Keratinocyte (primary cell): ENCODE measurements around the gene CNKSR3.

Experiments
- CTCF ChIP-seq, 3 experiments: IDR thresholded peaks in 1 of 3; conservative IDR thresholded peaks in 1 of 3; optimal IDR thresholded peaks in 1 of 3; 2 replicates in 2 of 3; 3 replicates in 1 of 3; pipeline versions ENCODE3 to v1.5.1; 2011; ENCODE audit warnings: low read length in 3 of 3, mild to moderate bottlenecking in 3 of 3, moderate library complexity in 2 of 3, control low read depth in 1 of 3, inconsistent platforms in 1 of 3; ENCODE audit not compliant: insufficient read depth in 2 of 3; ENCODE audit errors: extremely low read depth in 1 of 3
- EZH2 ChIP-seq: IDR thresholded peaks from one replicate; pipeline ENCODE4 v1.6.1; 2012; ENCODE audit warnings: inconsistent platforms, mild to moderate bottlenecking, low read length, moderate library complexity

GRCh38 chr6:154496186-154496585 lies 14.3 kb downstream of the CNKSR3 start:
- TF ChIP-seq CTCF (optimal IDR thresholded peaks at IDR 0.05 in 1 of 3, IDR thresholded peaks at IDR 0.05 in 1 of 3, conservative IDR thresholded peaks at IDR 0.05 in 1 of 3; ENCODE audit: extremely low read depth in 1 of 3, insufficient read depth in 2 of 3, low read length in 3 of 3) (no peak), EZH2 (no peak)
